ENCODE data around the gene XPO5. TPM values are rescaled to one million over a fixed set of nuclear protein-coding genes. Genes with fewer than 3 reads are reported as not detected.
"Not testable (repeated sequence)": the region's sequence is repeated elsewhere in the genome, so short reads cannot be mapped to it uniquely, and the experiment has no call there.

Gene XPO5
- polyA plus RNA-seq, 1 donor from 2014 or later, result 28.5 TPM

- H3K4me2 ChIP-seq (ENCODE audit: low read length), result no peak overlapping the region
- no peaks in the 10 kb centered on the region for H3K27me3 ChIP-seq (ENCODE audit: insufficient read depth, low read depth, low read length)
- H3K36me3 ChIP-seq (ENCODE audit: insufficient read depth, low read length), result no peaks in the 10 kb centered on the region
- no peaks in the 10 kb centered on the region for H3K79me2 ChIP-seq (replicated peaks; ENCODE audit: insufficient read depth, low read length)
- H3K27ac ChIP-seq (ENCODE audit: low read length), result no peak overlapping the region
- no peaks in the 10 kb centered on the region for H3F3A ChIP-seq (ENCODE audit: insufficient read depth, low read length, poor library complexity, severe bottlenecking)
- H3K9ac ChIP-seq (ENCODE audit: low read length), result no peak overlapping the region
- H2AFZ ChIP-seq (ENCODE audit: low read depth, low read length), result no peak overlapping the region
- H4K20me1 ChIP-seq (ENCODE audit: insufficient read depth), result no peaks in the 10 kb centered on the region
- no peak overlapping the region for H3K4me3 ChIP-seq (ENCODE audit: low read length)
- H3K9me3 ChIP-seq (ENCODE audit: low read length), result no peaks in the 10 kb centered on the region
- TF ChIP-seq POLR2AphosphoS5 (IDR thresholded peaks at IDR 0.05) (no peak), REST (IDR thresholded peaks at IDR 0.05; ENCODE audit: borderline replicate concordance) (no peak)
- no peaks in the 10 kb centered on the region for H3K9me2 ChIP-seq (ENCODE audit: insufficient read depth, low read length)
Observed at GRCh38 chr6:43593938-43594337, 18.1 kb upstream of the XPO5 start.

- H3K4me2 ChIP-seq (ENCODE audit: low read length); H3K9ac ChIP-seq (ENCODE audit: low read length); H3K4me3 ChIP-seq (ENCODE audit: low read length); H3K9me3 ChIP-seq (ENCODE audit: low read length); H3F3A ChIP-seq (ENCODE audit: insufficient read depth, low read length, poor library complexity, severe bottlenecking); H3K79me2 ChIP-seq (replicated peaks; ENCODE audit: insufficient read depth, low read length); H4K20me1 ChIP-seq (ENCODE audit: insufficient read depth); H2AFZ ChIP-seq (ENCODE audit: low read depth, low read length); H3K27ac ChIP-seq (ENCODE audit: low read length); H3K36me3 ChIP-seq (ENCODE audit: insufficient read depth, low read length); H3K27me3 ChIP-seq (ENCODE audit: insufficient read depth, low read depth, low read length); H3K9me2 ChIP-seq (ENCODE audit: insufficient read depth, low read length): not testable (repeated sequence)
Observed at GRCh38 chr6:43589564-43589963, 13.7 kb upstream of the XPO5 start.

GRCh38 chr6:43588194-43588593, 12.4 kb upstream of the XPO5 start:
- Histone ChIP-seq H3F3A (ENCODE audit: insufficient read depth, low read length, poor library complexity, severe bottlenecking) (no peaks in the 10 kb centered on the region), H4K20me1 (ENCODE audit: insufficient read depth) (no peaks in the 10 kb centered on the region), H3K9me2 (ENCODE audit: insufficient read depth, low read length) (no peaks in the 10 kb centered on the region), H3K4me3 (ENCODE audit: low read length) (no peak overlapping the region), H3K27me3 (ENCODE audit: insufficient read depth, low read depth, low read length) (no peaks in the 10 kb centered on the region), H3K27ac (ENCODE audit: low read length) (no peak overlapping the region), H3K4me2 (ENCODE audit: low read length) (no peak overlapping the region), H3K36me3 (ENCODE audit: insufficient read depth, low read length) (no peaks in the 10 kb centered on the region), H3K79me2 (replicated peaks; ENCODE audit: insufficient read depth, low read length) (no peaks in the 10 kb centered on the region), H3K9ac (ENCODE audit: low read length) (no peak overlapping the region), H3K9me3 (ENCODE audit: low read length) (no peaks in the 10 kb centered on the region), H2AFZ (ENCODE audit: low read depth, low read length) (no peak overlapping the region)
- TF ChIP-seq TAF1 (IDR thresholded peaks at IDR 0.05; ENCODE audit: low read depth) (no peak), POLR2AphosphoS5 (IDR thresholded peaks at IDR 0.05) (no peak), CTCF (IDR thresholded peaks at IDR 0.05; ENCODE audit: poor library complexity, severe bottlenecking) (no peak), MXI1 (conservative IDR thresholded peaks at IDR 0.05; ENCODE audit: poor library complexity, severe bottlenecking) (no peak), REST (IDR thresholded peaks at IDR 0.05; ENCODE audit: borderline replicate concordance) (no peak)
